Measurements from ENCODE around the gene EIF4E3.

DNA sequence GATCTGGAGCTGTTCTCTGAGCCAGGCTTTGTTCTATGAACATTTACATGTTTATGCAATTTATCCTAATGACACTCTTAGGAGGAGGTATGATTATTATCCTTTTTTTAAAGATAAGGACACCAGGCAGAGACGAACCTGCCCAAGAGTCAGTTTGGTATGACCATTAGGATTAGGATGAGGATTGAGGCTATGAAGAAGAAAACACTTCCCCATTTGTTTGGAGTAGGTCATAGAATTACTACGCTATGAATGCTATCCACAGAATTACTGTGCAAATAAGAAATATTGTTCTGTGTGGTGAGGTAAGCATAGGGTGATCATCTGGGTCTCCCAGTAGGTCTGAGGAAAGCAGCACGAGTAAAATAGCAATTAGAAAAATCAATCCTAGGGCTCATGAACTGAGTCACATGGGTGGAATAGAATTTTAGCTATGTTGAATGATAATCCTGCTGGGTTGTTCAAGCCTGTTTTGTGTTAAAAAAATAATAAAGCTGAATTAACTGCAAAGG, 23.9 kb downstream of the EIF4E3 start:
- TF ChIP-seq, protein P1, sequence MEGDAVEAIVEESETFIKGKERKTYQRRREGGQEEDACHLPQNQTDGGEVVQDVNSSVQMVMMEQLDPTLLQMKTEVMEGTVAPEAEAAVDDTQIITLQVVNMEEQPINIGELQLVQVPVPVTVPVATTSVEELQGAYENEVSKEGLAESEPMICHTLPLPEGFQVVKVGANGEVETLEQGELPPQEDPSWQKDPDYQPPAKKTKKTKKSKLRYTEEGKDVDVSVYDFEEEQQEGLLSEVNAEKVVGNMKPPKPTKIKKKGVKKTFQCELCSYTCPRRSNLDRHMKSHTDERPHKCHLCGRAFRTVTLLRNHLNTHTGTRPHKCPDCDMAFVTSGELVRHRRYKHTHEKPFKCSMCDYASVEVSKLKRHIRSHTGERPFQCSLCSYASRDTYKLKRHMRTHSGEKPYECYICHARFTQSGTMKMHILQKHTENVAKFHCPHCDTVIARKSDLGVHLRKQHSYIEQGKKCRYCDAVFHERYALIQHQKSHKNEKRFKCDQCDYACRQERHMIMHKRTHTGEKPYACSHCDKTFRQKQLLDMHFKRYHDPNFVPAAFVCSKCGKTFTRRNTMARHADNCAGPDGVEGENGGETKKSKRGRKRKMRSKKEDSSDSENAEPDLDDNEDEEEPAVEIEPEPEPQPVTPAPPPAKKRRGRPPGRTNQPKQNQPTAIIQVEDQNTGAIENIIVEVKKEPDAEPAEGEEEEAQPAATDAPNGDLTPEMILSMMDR (IDR thresholded peaks at IDR 0.05) = no peak
- TF ChIP-seq POLR2AphosphoS5 (IDR thresholded peaks at IDR 0.05; ENCODE audit: insufficient read depth in 1 of 2, low read depth in 1 of 2) = no peak
